K562 (cell line): ENCODE measurements around the gene TPI1. TPM values are rescaled to one million over a fixed set of nuclear protein-coding genes. Genes with fewer than 3 reads are reported as not detected.
A peak's percentile ranks its signal among the peaks of the same experiment; 100 is the strongest.

Source experiments
- FOXP4 ChIP-seq: sonication (generic); formaldehyde crosslinking; IDR thresholded peaks from 2 replicates; pipeline ENCODE4 v1.8.0; 2022; ENCODE audit warnings: mild to moderate bottlenecking, missing genetic modification reagents, borderline replicate concordance
- MYC ChIP-seq, 2 experiments: fragments of 250-450 bp in 1 of 2; sonication (Bioruptor Pico) in 1 of 2; IDR thresholded peaks; 2 replicates each; pipeline versions ENCODE4 v1.5.1 to v1.6.1; 2012 to 2021; ENCODE audit warnings: low read depth in 2 of 2, borderline replicate concordance in 1 of 2, improper control_type of control experiment in 1 of 2, low read length in 1 of 2, mild to moderate bottlenecking in 1 of 2, moderate library complexity in 1 of 2
- MYNN ChIP-seq, 2 experiments: sonication (generic); formaldehyde crosslinking in 1 of 2; IDR thresholded peaks; 2 replicates each; pipeline versions ENCODE4 v1.5.0 to v1.6.1; 2016 to 2020; ENCODE audit warnings: antibody characterized with exemption in 1 of 2, missing genetic modification reagents in 1 of 2
- NR2C2 ChIP-seq, 2 experiments: fragments of 200-800 bp in 1 of 2; sonication (Bioruptor generic) in 1 of 2; sonication (generic) in 1 of 2; formaldehyde crosslinking in 1 of 2; IDR thresholded peaks; 2 replicates each; pipeline versions ENCODE4 v1.6.1 to v1.8.0; 2016 to 2022; ENCODE audit warnings: mild to moderate bottlenecking in 1 of 2, missing compliant biosample characterization in 1 of 2, missing genetic modification characterization in 1 of 2, missing genetic modification reagents in 1 of 2
- POLR2A ChIP-seq: fragments of 450-650 bp; conservative IDR thresholded peaks from 2 replicates; pipeline ENCODE4 v1.6.1; 2016
- SREBF2 ChIP-seq: sonication (generic); formaldehyde crosslinking; IDR thresholded peaks from 2 replicates; pipeline ENCODE4 v1.4.0; 2020; ENCODE audit warnings: mild to moderate bottlenecking, missing genetic modification reagents
- TAF15 ChIP-seq: fragments of 200-400 bp; formaldehyde crosslinking; IDR thresholded peaks from 2 replicates; pipeline ENCODE4 v1.6.1; 2017; ENCODE audit warnings: mild to moderate bottlenecking, low read depth, low read length, moderate library complexity
- TFE3 ChIP-seq: fragments of 450-650 bp; formaldehyde crosslinking; IDR thresholded peaks from 2 replicates; pipeline ENCODE4 v1.4.0; 2020; ENCODE audit warnings: mild to moderate bottlenecking, mixed read lengths
- VEZF1 ChIP-seq: fragments of 200-800 bp; sonication (Bioruptor generic); IDR thresholded peaks from 2 replicates; pipeline ENCODE4 v1.6.1; 2017; ENCODE audit warnings: missing genetic modification characterization, missing compliant biosample characterization
- ZBTB7A ChIP-seq: IDR thresholded peaks from 2 replicates; pipeline ENCODE4 v1.6.1; 2011; ENCODE audit warnings: low read depth, mild to moderate bottlenecking, low read length, moderate library complexity, borderline replicate concordance; ENCODE audit not compliant: control insufficient read depth
- ZFX ChIP-seq: sonication (generic); formaldehyde crosslinking; IDR thresholded peaks from 2 replicates; pipeline ENCODE4 v1.8.0; 2022; ENCODE audit warnings: mild to moderate bottlenecking, missing genetic modification reagents, moderate library complexity
- ZNF23 ChIP-seq: fragments of 250-450 bp; sonication (Bioruptor Pico); IDR thresholded peaks from 2 replicates; pipeline ENCODE4 v1.4.0; 2020; ENCODE audit warnings: mild to moderate bottlenecking
- ZNF347 ChIP-seq: fragments of 450-650 bp; formaldehyde crosslinking; IDR thresholded peaks from 2 replicates; pipeline ENCODE4 v1.4.0; 2020; ENCODE audit warnings: low read depth, mild to moderate bottlenecking, moderate library complexity
- ZNF609 ChIP-seq: sonication (generic); formaldehyde crosslinking; IDR thresholded peaks from 2 replicates; pipeline ENCODE4 v1.8.1; 2023; ENCODE audit warnings: missing genetic modification reagents, mild to moderate bottlenecking, borderline replicate concordance
- ZNF695 ChIP-seq: fragments of 450-650 bp; formaldehyde crosslinking; IDR thresholded peaks from 2 replicates; pipeline ENCODE4 v1.4.0; 2020; ENCODE audit warnings: mild to moderate bottlenecking, moderate library complexity
- polyA plus RNA-seq, 8 experiments: library from polyadenylated mRNA; depleted of rRNA in 4 of 8; stranded (reverse) in 5 of 8; unstranded in 3 of 8; fragments of >200 nt; fragmentation: Nextera tagmentation in 2 of 8; fragmentation: Illumina TruSeq in 1 of 8; extraction: Ambion mirVana in 2 of 8; extraction: Trizol in 1 of 8; gene quantifications; 2 replicates each; pipeline versions ENCODE4 v1.2.1 to v1.2.3, GENCODE V29; 2011 to 2014; ENCODE audit warnings: inconsistent platforms in 1 of 8, missing spikeins in 1 of 8
- total RNA-seq, 7 experiments: library from RNA; depleted of rRNA in 6 of 7; stranded (reverse); fragments of >200 nt in 6 of 7; fragmentation: Illumina TruSeq in 2 of 7; extraction: Trizol in 2 of 7; gene quantifications; 2 replicates each; pipeline versions ENCODE4 v1.2.1 to v1.2.3, GENCODE V29; 2011 to 2021; ENCODE audit warnings: low replicate concordance in 1 of 7

Gene TPI1
- total and polyA plus RNA-seq, 9 of the 15 experiments (the other 6 are each of a cell fraction or from before 2014, with no cell fraction given): 662 to 4,971 (median 892) TPM

GRCh38 chr12:6873094-6874014 is 6.0 kb downstream of the TPI1 start, which contains the start of gene SPSB2 (continued):
- TF ChIP-seq SREBF2 (no peak), ZNF695 (CRISPR knock-in tag) (no peak), VEZF1 (CRISPR knock-in tag) (peak; percentile 72), ZNF23 (CRISPR knock-in tag) (no peak), ZNF347 (no peak), TAF15 (no peak), MYC (IDR thresholded peaks at IDR 0.05; ENCODE audit: low read depth, low read length) (no peak; the same call in 1 of the 2 replicates), MYC (CRISPR knock-in tag; IDR thresholded peaks at IDR 0.05; ENCODE audit: borderline replicate concordance, low read depth) (no peak), POLR2A (peak; percentile 75), MYNN (IDR thresholded peaks at IDR 0.05) (no peak), MYNN (CRISPR knock-in tag; IDR thresholded peaks at IDR 0.05) (no peak), ZBTB7A (peak; percentile 91), TFE3 (CRISPR knock-in tag) (no peak), FOXP4 (CRISPR knock-in tag) (no peak), NR2C2 (CRISPR knock-in tag; IDR thresholded peaks at IDR 0.05) (no peak), NR2C2 (tag; IDR thresholded peaks at IDR 0.05) (0 out of 2 replicates have a peak, but pooled peaks have one; percentile 51), ZNF609 (CRISPR knock-in tag) (no peak), ZFX (CRISPR knock-in tag) (peak; percentile 49; the same call in 1 of the 2 replicates)
